ENCODE measurements around the gene CC2D2B.
A peak's percentile ranks its signal among the peaks of the same experiment; 100 is the strongest.
"Not testable (repeated sequence)": the region's sequence is repeated elsewhere in the genome, so short reads cannot be mapped to it uniquely, and the experiment has no call there.

CC2D2B gene

GRCh38 chr10:96022739-96023138 lies 115.0 kb downstream of the CC2D2B start:
- no peak for DNase-seq

- DNase-seq, result no peak
Observed at GRCh38 chr10:96023168-96023567, 115.4 kb downstream of the CC2D2B start.

- no peak for DNase-seq
Observed at GRCh38 chr10:96025566-96025965, 117.8 kb downstream of the CC2D2B start.

GRCh38 chr10:96034625-96035024 lies 126.8 kb downstream of the CC2D2B start:
- DNase-seq, result no peak

- DNase-seq, result no peak
Observed at GRCh38 chr10:96038476-96039387, 131.0 kb downstream of the CC2D2B start.

- DNase-seq, result no peak
Observed at GRCh38 chr10:96041146-96041545, 133.4 kb downstream of the CC2D2B start.

- peak; percentile 72 for DNase-seq
Observed at GRCh38 chr10:96043033-96043892, 135.5 kb downstream of the CC2D2B start, which contains the start of gene CCNJ. TSS of gene CCNJ (plus strand) at chr10:96043583. CDS start at chr10:96044394, 811 bp downstream.

GRCh38 chr10:96043893-96044715 lies 136.3 kb downstream of the CC2D2B start:
- peak; percentile 28 for DNase-seq

- DNase-seq, result no peak
Observed at GRCh38 chr10:96044736-96045135, 137.0 kb downstream of the CC2D2B start.

GRCh38 chr10:96046546-96046945 lies 138.8 kb downstream of the CC2D2B start:
- DNase-seq, result no peak

GRCh38 chr10:96047004-96047649 lies 139.4 kb downstream of the CC2D2B start:
- DNase-seq, result no peak

- DNase-seq, result not testable (repeated sequence)
Observed at GRCh38 chr10:96047925-96048324, 140.2 kb downstream of the CC2D2B start.

- DNase-seq, result no peak
Observed at GRCh38 chr10:96049340-96049739, 141.6 kb downstream of the CC2D2B start.

- no peak for DNase-seq
Observed at GRCh38 chr10:96053985-96054384, 146.2 kb downstream of the CC2D2B start.

GRCh38 chr10:96056787-96057186 lies 149.0 kb downstream of the CC2D2B start:
- no peak for DNase-seq

- no peak for DNase-seq
Observed at GRCh38 chr10:96061232-96061631, 153.5 kb downstream of the CC2D2B start.

- no peak for DNase-seq
Observed at GRCh38 chr10:96072674-96073073, 164.9 kb downstream of the CC2D2B start.

- no peak for DNase-seq
Observed at GRCh38 chr10:96073722-96074121, 165.9 kb downstream of the CC2D2B start.

GRCh38 chr10:96074776-96075175 lies 167.0 kb downstream of the CC2D2B start:
- no peak for DNase-seq

- DNase-seq, result no peak
Observed at GRCh38 chr10:96075977-96076376, 168.2 kb downstream of the CC2D2B start.

GRCh38 chr10:96077156-96077555 lies 169.4 kb downstream of the CC2D2B start:
- no peak for DNase-seq

GRCh38 chr10:96082153-96082552 lies 174.4 kb downstream of the CC2D2B start:
- no peak for DNase-seq

Data from effector CD4-positive, alpha-beta T cell (primary cell).